Cardiac muscle cell (in vitro differentiated cells and primary cell): ENCODE results near the gene CTNNA3. TPM values are rescaled to one million over a fixed set of nuclear protein-coding genes. Genes with fewer than 3 reads are reported as not detected.
"Not testable (repeated sequence)": the region's sequence is repeated elsewhere in the genome, so short reads cannot be mapped to it uniquely, and the experiment has no call there.

Experiments used
- DNase-seq, 2 donors: peaks; one replicate each; pipeline versions ENCODE4 v3.0.0 to v3.0.0-alpha.2; 2010 to 2017; ENCODE audit warnings: low read depth in 1 of 2, low spot score in 1 of 2
- H3K27ac ChIP-seq: fragments of 200-600 bp; sonication (generic); 2 replicates; pipeline ENCODE4 v1.5.1; 2016
- H3K27me3 ChIP-seq: fragments of 200-600 bp; sonication (generic); 2 replicates; pipeline ENCODE4 v1.6.0; 2016; ENCODE audit warnings: control low read depth
- H3K36me3 ChIP-seq: fragments of 200-600 bp; sonication (generic); 2 replicates; pipeline ENCODE4 v1.5.1; 2016; ENCODE audit warnings: control low read depth
- H3K4me1 ChIP-seq: fragments of 200-600 bp; sonication (generic); 2 replicates; pipeline ENCODE4 v1.8.1; 2017; ENCODE audit warnings: low read depth, mild to moderate bottlenecking, mixed run types
- H3K4me3 ChIP-seq: fragments of 200-600 bp; sonication (generic); 2 replicates; pipeline ENCODE4 v1.5.1; 2016; ENCODE audit warnings: mild to moderate bottlenecking
- H3K9me3 ChIP-seq: fragments of 200-600 bp; sonication (generic); 2 replicates; pipeline ENCODE4 v1.5.1; 2017; ENCODE audit warnings: low read depth, mild to moderate bottlenecking, control low read depth
- polyA plus RNA-seq: library from polyadenylated mRNA; unstranded; fragments of >200 nt; fragmentation: Nextera tagmentation; extraction: Ambion mirVana; gene quantifications from 2 replicates; pipeline ENCODE4 v1.2.1, GENCODE V29; 2016
- total RNA-seq: library from RNA; depleted of rRNA; stranded (reverse); fragments of >200 nt; gene quantifications from 2 replicates; pipeline ENCODE4 v1.2.3, GENCODE V29; 2016
- TF ChIP-seq, protein P1 (sequence below): IDR thresholded peaks from 2 replicates; pipeline ENCODE4 v1.5.1; 2012; ENCODE audit warnings: low read depth, mild to moderate bottlenecking, low read length

The CTNNA3 gene
- total and polyA plus RNA-seq, 2 experiments from 2014 or later, result 55.8 to 71.7 TPM

DNA sequence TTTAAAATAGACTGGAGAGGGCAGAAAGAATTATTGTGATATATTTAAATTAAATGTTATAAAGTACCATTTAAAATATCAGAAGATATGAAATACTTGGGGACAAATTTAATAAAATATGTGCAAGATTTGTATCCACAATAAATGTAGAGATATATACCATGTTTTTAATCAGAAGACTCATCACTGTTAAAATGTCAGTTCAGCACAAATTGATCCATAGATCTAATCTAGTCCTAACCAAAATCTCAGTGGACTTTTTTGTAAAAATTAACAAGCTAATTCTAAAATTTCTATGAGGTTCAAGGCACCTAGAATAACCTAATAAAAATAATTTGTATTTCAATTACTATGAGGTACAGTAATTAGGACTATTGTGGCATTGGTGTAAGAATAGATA, 96.4 kb downstream of the CTNNA3 start:
- H3K4me3 ChIP-seq, result no peak overlapping the region
- TF ChIP-seq, protein P1, sequence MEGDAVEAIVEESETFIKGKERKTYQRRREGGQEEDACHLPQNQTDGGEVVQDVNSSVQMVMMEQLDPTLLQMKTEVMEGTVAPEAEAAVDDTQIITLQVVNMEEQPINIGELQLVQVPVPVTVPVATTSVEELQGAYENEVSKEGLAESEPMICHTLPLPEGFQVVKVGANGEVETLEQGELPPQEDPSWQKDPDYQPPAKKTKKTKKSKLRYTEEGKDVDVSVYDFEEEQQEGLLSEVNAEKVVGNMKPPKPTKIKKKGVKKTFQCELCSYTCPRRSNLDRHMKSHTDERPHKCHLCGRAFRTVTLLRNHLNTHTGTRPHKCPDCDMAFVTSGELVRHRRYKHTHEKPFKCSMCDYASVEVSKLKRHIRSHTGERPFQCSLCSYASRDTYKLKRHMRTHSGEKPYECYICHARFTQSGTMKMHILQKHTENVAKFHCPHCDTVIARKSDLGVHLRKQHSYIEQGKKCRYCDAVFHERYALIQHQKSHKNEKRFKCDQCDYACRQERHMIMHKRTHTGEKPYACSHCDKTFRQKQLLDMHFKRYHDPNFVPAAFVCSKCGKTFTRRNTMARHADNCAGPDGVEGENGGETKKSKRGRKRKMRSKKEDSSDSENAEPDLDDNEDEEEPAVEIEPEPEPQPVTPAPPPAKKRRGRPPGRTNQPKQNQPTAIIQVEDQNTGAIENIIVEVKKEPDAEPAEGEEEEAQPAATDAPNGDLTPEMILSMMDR, result no peak
- no peak overlapping the region for H3K27ac ChIP-seq
- no peak for DNase-seq
- H3K36me3 ChIP-seq, result peaks cover 3% of the 10 kb centered on the region
- H3K4me1 ChIP-seq, result no peaks in the 10 kb centered on the region
- no peaks in the 10 kb centered on the region for H3K27me3 ChIP-seq
- H3K9me3 ChIP-seq, result no peaks in the 10 kb centered on the region

DNA sequence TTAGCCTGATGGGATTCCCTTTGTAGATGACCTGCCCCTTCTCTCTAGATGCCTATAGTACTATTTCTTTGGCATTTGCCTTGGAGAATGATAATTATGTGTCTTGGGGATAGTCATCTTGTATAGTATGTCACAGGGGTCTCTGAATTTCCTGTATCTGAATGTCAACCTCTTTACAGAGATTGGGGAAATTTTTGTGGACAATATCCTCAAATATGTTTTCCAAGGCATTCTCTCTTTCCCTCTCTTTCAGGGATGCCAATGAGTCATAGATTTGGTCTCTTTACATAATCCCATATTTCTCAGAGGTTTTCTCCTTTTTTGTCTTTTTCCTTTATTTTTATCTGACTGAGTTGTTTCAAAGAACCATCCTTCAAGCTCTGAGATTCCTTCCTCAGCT, 99.4 kb downstream of the CTNNA3 start:
- Histone ChIP-seq H3K27me3 (no peaks in the 10 kb centered on the region), H3K27ac (no peak overlapping the region), H3K9me3 (no peaks in the 10 kb centered on the region), H3K36me3 (no peaks in the 10 kb centered on the region), H3K4me1 (no peaks in the 10 kb centered on the region), H3K4me3 (no peak overlapping the region)
- no peak for DNase-seq
- TF ChIP-seq, protein P1, result no peak

DNA sequence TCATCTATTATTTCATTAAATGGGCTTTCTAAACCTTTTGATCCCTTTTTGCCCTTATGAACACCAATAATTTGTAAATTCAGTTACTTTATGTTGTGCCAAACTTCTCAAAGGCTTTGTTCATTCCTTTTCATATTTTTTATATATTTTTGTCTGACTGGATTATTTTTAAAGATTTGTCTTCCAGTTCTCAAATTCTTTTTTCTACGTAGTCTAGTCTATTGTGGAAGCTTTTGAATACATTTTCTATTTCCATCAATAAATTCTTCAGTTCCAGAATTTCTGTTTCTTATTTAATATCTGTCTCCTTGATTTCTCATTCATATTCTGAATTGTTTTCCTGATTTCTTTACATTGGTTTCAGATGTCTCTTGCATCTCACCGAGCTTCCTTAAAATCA, 108.2 kb downstream of the CTNNA3 start:
- Histone ChIP-seq H3K9me3 (no peaks in the 10 kb centered on the region), H3K36me3 (no peaks in the 10 kb centered on the region), H3K4me3 (no peak overlapping the region), H3K27me3 (no peaks in the 10 kb centered on the region), H3K4me1 (no peaks in the 10 kb centered on the region), H3K27ac (no peak overlapping the region)
- TF ChIP-seq, protein P1, result no peak
- DNase-seq, result no peak

DNA sequence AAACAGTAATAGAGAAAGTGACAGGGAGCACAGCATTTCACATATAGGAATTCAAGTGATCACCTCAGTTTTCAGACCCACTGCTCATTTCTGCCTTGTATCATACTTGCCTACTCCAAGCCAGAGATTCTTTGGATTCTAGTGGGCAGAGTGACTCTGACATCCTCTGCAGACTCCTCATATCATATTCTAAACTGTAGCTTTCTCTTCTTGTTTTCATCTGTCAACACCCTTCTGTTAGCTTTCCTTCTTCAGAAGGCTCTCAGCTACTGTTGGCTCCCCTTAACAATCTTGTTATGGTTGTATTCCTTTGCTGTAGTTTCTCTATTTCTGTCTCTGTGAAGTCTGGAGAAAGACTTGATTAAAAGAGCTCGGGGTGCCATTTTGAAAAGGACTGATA, 120.5 kb downstream of the CTNNA3 start:
- Histone ChIP-seq H3K4me1 (peaks cover 31% of the 10 kb centered on the region), H3K27ac (peak overlapping the region; percentile 94), H3K27me3 (no peaks in the 10 kb centered on the region), H3K36me3 (no peaks in the 10 kb centered on the region), H3K9me3 (no peaks in the 10 kb centered on the region), H3K4me3 (no peak overlapping the region)
- DNase-seq, result peak in 1 of 2 donors; percentile 66
- TF ChIP-seq, protein P1, result no peak

DNA sequence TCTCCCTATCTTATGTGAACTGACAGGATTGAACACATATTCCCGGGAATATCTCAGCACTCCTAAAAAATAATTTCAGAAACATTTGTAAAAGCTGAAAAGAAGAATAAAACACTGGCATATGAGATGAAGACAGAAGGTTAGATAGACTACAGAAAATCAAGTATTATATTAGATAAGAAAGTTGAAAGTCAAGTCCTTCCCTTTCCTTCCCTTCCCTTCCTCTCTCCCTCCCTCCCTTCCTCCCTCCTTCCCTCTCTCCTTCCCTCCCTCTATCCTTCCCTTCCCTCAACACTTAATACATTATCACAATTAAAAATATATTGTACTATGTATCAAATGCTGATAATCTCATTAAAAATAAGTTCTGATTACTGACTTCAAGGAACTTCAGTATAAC, 122.5 kb downstream of the CTNNA3 start:
- H3K4me3 ChIP-seq, result no peak overlapping the region
- peak overlapping the region; percentile 94 for H3K27ac ChIP-seq
- DNase-seq, result no peak
- no peaks in the 10 kb centered on the region for H3K9me3 ChIP-seq
- TF ChIP-seq, protein P1, result no peak
- peaks cover 31% of the 10 kb centered on the region for H3K4me1 ChIP-seq
- no peaks in the 10 kb centered on the region for H3K27me3 ChIP-seq
- H3K36me3 ChIP-seq, result peaks cover 2% of the 10 kb centered on the region

DNA sequence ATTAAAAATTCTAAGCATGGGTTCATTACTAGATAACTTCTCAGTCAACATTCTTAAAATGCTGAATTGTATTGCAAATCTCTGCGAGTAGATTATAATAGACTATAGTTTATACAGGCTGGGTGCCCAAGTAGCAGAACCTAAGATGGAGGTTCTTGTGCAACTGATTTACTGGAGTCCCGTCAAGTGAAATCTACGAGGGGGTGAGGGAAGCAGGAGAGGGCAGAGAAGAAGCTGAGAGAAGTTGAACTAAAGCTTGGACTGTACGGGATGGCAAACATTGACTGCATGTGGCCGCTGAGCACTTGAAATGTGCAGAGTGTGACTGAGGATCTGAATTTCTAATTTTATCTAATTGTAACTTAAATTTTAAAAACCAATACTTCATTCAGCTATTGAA, 124.5 kb downstream of the CTNNA3 start:
- Histone ChIP-seq H3K9me3 (no peaks in the 10 kb centered on the region), H3K27me3 (no peaks in the 10 kb centered on the region)

DNA sequence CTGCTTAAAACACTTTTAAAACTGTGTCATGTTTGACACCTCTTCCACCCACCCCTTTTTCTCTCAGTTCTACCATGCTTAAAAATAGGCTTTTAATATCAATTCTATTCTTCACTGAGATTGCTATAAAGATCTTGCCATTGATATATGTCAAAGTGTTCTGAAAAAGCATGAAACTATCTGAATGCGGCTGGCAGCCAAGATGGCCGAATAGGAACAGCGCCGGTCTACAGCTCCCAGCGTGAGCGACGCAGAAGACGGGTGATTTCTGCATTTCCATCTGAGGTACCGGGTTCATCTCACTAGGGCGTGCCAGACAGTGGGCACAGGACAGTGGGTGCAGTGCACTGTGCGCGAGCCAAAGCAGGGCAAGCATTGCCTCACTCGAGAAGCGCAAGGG, 137.7 kb downstream of the CTNNA3 start:
- not testable (repeated sequence) for H3K27ac ChIP-seq, H3K4me3 ChIP-seq, H3K9me3 ChIP-seq, H3K36me3 ChIP-seq, DNase-seq, H3K4me1 ChIP-seq, H3K27me3 ChIP-seq

More for the DNA sequence above, 124.5 kb downstream of the CTNNA3 start:
- TF ChIP-seq, protein P1, result no peak
- H3K4me3 ChIP-seq, result no peak overlapping the region
- peaks cover 31% of the 10 kb centered on the region for H3K4me1 ChIP-seq
- H3K27ac ChIP-seq, result no peak overlapping the region
- DNase-seq, result no peak
- H3K36me3 ChIP-seq, result peaks cover 2% of the 10 kb centered on the region
